ENCODE data around the gene TMEM198. TPM values are rescaled to one million over a fixed set of nuclear protein-coding genes. Genes with fewer than 3 reads are reported as not detected.

The TMEM198 gene
- total RNA-seq, 2 experiments from 2014 or later, result 2.5 to 6.6 TPM

DNA sequence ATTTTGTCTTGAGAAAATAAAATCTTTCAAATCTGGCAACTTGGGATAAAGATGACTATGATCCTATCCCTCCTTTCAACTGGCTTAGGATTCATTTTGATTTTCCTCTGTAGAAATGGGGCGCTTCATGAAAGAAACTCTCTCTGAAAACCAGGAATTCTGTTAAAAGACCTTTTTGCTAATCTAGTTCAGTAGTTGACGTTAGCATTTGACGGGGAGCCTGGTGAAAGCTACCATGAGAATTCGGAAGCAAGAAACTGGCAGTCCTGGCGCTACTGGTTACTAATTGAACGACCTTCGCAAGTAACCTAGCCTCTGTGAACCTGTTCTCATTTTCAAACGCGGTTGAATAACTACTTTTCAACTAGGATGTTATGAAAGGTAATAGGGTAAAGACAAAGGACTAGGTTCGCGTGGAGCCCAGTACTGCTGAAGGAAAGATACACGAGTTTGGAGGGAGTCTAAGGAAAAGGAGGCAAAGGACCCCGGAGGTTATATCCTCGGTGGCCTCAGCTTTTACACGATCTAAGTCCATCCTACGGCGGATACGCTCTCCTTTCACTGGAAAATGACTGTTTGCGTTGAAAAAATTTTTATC lies 53.2 kb downstream of the TMEM198 start:
- TF ChIP-seq, protein P1, sequence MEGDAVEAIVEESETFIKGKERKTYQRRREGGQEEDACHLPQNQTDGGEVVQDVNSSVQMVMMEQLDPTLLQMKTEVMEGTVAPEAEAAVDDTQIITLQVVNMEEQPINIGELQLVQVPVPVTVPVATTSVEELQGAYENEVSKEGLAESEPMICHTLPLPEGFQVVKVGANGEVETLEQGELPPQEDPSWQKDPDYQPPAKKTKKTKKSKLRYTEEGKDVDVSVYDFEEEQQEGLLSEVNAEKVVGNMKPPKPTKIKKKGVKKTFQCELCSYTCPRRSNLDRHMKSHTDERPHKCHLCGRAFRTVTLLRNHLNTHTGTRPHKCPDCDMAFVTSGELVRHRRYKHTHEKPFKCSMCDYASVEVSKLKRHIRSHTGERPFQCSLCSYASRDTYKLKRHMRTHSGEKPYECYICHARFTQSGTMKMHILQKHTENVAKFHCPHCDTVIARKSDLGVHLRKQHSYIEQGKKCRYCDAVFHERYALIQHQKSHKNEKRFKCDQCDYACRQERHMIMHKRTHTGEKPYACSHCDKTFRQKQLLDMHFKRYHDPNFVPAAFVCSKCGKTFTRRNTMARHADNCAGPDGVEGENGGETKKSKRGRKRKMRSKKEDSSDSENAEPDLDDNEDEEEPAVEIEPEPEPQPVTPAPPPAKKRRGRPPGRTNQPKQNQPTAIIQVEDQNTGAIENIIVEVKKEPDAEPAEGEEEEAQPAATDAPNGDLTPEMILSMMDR (conservative IDR thresholded peaks at IDR 0.05; ENCODE audit: low read length), result no peak
- TF ChIP-seq EZH2phosphoT487 (IDR thresholded peaks at IDR 0.05; ENCODE audit: borderline replicate concordance, low read depth, low read length), result no peak
- H3K9me3 ChIP-seq (ENCODE audit: low read length), result no peaks in the 10 kb centered on the region
- H3K4me1 ChIP-seq (ENCODE audit: insufficient read depth, low read length, poor library complexity, severe bottlenecking), result peaks cover 14% of the 10 kb centered on the region
- intact Hi-C loops (cut with micrococcal nuclease; ENCODE audit: unreplicated experiment), result loop anchor here (1.0 to 5.0 kb wide), 3 partner anchors 45 to 210 kb away; partner anchors contain the start of genes CHPF and DNPEP
- peak overlapping the region; percentile 96 for H3K4me2 ChIP-seq (ENCODE audit: low read length)
- peaks cover 6% of the 10 kb centered on the region; the same call in 1 of the 2 replicates for H3K79me2 ChIP-seq (ENCODE audit: insufficient read depth, low read depth, low read length)
- POLR2A ChIA-PET, result interaction anchor here (0.8 to 3.4 kb wide), 7 partner anchors 12 to 207 kb away, joined by 3 to 14 read pairs (median 3); partner anchors contain the start of genes CHPF, GMPPA and TMEM198
- no peaks in the 10 kb centered on the region for H3K9me2 ChIP-seq (ENCODE audit: insufficient read depth, low read length)
- TSS peak; percentile 97 for BruUV-seq (replicated peaks)
- peaks cover 6% of the 10 kb centered on the region; the same call in 1 of the 2 replicates for H3K36me3 ChIP-seq (ENCODE audit: insufficient read depth, low read length)
- CTCF ChIA-PET (ENCODE audit: unreplicated experiment), result interaction anchor here (0.5 to 0.7 kb wide), 3 partner anchors 11 to 88 kb away, joined by 3 to 5 read pairs (median 4); no protein-coding TSS in a partner anchor
- H3K4me3 ChIP-seq (ENCODE audit: low read depth, low read length, poor library complexity, severe bottlenecking), result peak overlapping the region; percentile 77
- H3K27ac ChIP-seq (ENCODE audit: low read depth, low read length, poor library complexity, severe bottlenecking), result peak overlapping the region; percentile 56
- H4K20me1 ChIP-seq (ENCODE audit: insufficient read depth, low read length), result no peaks in the 10 kb centered on the region
- H2AFZ ChIP-seq (ENCODE audit: low read length), result peak overlapping the region; percentile 63
- no peak for DNase-seq (ENCODE audit: low spot score)

GRCh38 chr2:219597552-219598307 lies 53.9 kb downstream of the TMEM198 start, which contains the start of gene STK11IP:
Gene STK11IP (plus strand): TSS chr2:219597857. CDS start chr2:219598120, 263 bp downstream.
- intact Hi-C loops (cut with micrococcal nuclease; ENCODE audit: unreplicated experiment), result loop anchor here (1.0 to 5.0 kb wide), 3 partner anchors 45 to 210 kb away; partner anchors contain the start of genes CHPF and DNPEP
- ChIA-PET CTCF (ENCODE audit: unreplicated experiment) (interaction anchor here (0.7 kb wide), 2 partner anchors 10 to 45 kb away, joined by 3 to 4 read pairs; no protein-coding TSS in a partner anchor), POLR2A (interaction anchor here (0.6 to 3.4 kb wide), 8 partner anchors 13 to 579 kb away, joined by 3 to 14 read pairs (median 4); partner anchors contain the start of genes CHPF, GMPPA and TMEM198)
- BruUV-seq (replicated peaks), result no TSS peak
- Histone ChIP-seq H3K4me2 (ENCODE audit: low read length) (peak within 1 kb of the TSS; percentile 96), H3K4me1 (ENCODE audit: insufficient read depth, low read length, poor library complexity, severe bottlenecking) (peaks cover 14% of the 10 kb centered on the region), H2AFZ (ENCODE audit: low read length) (peak within 1 kb of the TSS; percentile 63), H3K9me3 (ENCODE audit: low read length) (no peaks in the 10 kb centered on the region), H4K20me1 (ENCODE audit: insufficient read depth, low read length) (no peaks in the 10 kb centered on the region), H3K36me3 (ENCODE audit: insufficient read depth, low read length) (peaks cover 6% of the 10 kb centered on the region; the same call in 1 of the 2 replicates), H3K79me2 (ENCODE audit: insufficient read depth, low read depth, low read length) (peaks cover 6% of the 10 kb centered on the region; the same call in 1 of the 2 replicates), H3K9me2 (ENCODE audit: insufficient read depth, low read length) (no peaks in the 10 kb centered on the region), H3K27ac (ENCODE audit: low read depth, low read length, poor library complexity, severe bottlenecking) (peak within 1 kb of the TSS; percentile 56), H3K4me3 (ENCODE audit: low read depth, low read length, poor library complexity, severe bottlenecking) (peak within 1 kb of the TSS; percentile 77)
- peak; percentile 96 for DNase-seq (ENCODE audit: low spot score)
- TF ChIP-seq, protein P1 (conservative IDR thresholded peaks at IDR 0.05; ENCODE audit: low read length), result no peak
- no peak for TF ChIP-seq EZH2phosphoT487 (IDR thresholded peaks at IDR 0.05; ENCODE audit: borderline replicate concordance, low read depth, low read length)
